Hematopoietic multipotent progenitor cell treated with erythropoietin and hydrocortisone succinate and interleukin-3 and kit ligand, for 6 days (in vitro differentiated cells): ENCODE measurements around the gene ZNF195.
"Not testable (repeated sequence)": the region's sequence is repeated elsewhere in the genome, so short reads cannot be mapped to it uniquely, and the experiment has no call there.

ENCODE experiments used
- DNase-seq: peaks from one replicate; pipeline ENCODE4 v3.0.0-alpha.2; 2015

ZNF195 gene

DNA sequence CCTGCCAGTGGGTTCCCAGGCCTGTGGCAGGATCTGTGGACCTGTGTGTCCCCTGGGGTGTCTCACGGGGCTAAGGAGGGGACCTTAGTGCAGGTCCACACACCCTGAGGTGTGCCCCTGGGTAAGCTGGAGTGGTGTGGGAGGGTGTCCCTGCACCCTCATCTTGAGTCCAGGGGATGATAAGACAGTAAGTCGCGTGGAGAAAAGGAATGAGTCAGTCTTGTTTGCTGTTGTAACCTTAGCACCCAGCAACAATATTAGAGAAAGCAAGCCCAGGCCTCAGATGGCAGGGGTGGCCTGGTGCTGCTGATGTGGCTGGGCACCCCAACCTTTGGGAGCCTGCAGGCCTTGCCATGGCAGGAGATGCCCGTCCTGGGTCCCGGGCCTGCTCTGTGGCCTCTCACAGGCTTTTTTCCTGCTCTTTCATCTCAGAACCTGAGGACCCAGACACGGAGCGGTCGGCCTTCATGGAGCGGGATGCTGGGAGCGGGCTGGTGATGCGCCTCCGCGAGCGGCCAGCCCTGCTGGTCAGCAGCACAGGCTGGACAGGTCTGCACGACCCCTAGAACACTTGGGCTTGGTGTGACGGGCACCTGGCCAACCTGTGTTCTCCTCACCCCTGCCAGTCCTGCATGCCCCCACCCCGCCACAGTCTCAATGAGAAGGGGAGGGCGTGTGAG, 23.4 kb upstream of the ZNF195 start:
- DNase-seq: not testable (repeated sequence)

DNA sequence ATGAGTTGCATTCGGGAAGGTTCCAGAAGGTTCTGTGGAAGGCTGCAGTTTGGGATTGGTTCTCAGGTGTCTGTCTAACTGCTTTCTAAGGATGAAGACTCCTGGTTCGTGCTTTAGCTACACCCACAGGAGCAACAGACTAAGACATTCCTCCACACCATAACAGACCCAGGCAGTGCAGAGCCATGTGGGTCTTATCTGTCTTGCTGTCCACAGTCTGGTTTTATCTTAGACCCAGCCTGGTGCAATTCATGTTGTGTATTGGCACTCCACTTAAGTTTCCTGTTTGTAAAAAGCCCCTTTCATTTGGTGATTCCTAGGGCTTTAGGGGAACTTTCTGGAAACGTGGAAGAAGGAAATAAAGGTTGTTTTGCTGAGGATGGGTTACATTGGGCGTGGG, 22.1 kb upstream of the ZNF195 start:
- peak; percentile 77 for DNase-seq

DNA sequence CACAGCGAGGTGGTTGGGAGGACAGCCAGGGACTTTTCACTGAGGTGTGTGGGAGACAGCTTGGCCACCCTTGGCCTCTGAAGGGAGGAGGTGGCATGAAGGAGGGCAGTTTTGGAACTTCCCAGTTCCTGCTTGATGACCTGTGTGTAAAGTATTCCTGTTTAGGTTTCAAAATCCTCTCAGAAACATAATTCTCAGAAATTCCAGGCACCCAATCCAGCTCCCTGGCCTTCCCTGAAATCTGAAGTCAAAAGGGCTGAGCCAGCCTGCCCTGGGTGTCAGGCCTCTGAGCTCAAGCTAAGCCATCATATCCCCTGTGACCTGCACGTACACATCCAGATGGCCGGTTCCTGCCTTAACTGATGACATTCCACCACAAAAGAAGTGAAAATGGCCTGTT, 19.6 kb upstream of the ZNF195 start:
- DNase-seq: not testable (repeated sequence)

DNA sequence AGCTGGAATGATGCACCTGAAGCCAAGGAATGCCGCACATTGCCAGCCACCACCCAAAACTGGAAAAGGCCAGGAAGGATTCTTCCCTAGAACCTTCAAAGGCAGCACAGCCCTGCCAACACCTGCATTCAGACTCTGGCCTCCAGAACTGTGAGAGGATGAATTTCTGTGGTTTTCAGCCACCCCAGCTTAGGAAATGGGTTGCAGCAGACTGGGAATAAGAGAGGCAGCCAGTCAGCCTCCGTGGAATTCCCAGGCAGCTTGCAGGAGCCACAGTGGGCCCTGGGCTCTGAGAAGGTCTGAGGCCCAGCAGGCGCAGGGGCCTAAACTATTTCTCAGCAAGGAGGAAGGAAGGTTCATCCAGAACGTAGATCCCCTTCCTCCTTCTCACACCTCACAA, 19.2 kb upstream of the ZNF195 start:
- not testable (repeated sequence) for DNase-seq

DNA sequence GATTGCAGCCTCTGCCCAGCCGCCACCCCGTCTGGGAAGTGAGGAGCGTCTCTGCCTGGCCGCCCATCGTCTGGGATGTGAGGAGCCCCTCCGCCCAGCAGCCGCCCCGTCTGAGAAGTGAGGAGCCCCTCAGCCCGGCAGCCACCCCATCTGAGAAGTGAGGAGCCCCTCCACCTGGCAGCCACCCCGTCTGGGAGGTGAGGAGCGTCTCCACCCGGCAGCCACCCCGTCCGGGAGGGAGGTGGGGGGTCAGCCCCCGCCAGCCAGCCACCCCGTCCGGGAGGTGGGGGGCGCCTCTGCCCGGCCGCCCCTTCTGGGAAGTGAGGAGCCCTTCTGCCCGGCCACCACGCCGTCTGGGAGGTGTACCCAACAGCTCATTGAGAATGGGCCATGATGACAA, 18.3 kb upstream of the ZNF195 start:
- DNase-seq: not testable (repeated sequence)

DNA sequence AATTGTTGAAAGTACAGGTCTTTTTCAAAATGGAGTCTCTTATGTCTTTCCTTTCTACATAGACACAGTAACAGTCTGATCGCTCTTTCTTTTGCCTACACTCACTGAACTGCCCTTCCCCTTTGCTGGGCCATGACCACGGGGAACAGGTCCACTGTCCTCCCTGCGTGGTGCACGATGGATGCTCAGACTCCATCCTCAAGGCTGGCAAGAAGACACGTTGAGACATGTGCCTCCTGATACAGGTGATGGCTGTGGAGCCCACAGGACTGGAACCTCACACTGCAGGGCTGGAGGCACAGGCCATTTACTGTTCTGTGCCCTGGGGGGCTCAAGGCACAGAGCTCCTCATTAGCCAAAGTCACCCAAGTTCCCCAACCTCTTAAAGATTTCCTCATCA, 16.5 kb upstream of the ZNF195 start:
- not testable (repeated sequence) for DNase-seq

DNA sequence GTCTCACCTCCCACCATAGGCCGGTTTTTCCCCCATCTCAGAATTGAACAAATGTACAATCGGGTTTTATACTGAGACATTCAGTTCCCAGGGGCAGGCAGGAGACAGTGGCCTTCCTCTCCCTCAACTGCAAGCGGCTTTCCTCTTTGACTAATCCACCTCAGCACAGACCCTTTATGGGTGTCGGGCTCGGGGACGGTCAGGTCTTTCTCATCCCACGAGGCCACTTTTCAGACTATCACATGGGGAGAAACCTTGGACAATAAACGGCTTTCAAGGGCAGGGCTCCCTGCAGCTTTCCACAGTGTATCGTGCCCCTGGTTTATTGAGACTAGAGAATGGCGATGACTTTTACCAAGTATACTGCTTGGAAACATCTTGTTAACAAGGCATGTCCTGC, 16.0 kb upstream of the ZNF195 start:
- not testable (repeated sequence) for DNase-seq

DNA sequence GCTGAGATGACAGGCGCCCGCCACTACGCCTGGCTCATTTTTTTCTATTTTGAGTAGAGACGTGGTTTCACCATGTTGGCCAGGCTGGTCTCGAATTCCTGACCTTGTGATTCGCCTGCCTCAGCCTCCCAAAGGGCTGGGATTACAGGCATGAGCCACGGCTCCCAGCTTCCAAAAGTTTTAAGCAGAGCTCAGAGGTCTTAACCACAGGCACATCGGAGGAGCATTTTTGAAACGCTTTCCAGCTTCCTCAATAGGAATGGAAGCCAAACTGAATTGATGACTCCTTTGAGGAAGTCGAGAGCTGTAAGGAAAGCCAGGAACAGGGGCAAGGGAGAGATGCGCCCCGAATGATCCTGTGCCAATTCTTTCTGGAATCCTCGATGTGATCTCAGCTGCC, 14.5 kb upstream of the ZNF195 start:
- DNase-seq: not testable (repeated sequence)

DNA sequence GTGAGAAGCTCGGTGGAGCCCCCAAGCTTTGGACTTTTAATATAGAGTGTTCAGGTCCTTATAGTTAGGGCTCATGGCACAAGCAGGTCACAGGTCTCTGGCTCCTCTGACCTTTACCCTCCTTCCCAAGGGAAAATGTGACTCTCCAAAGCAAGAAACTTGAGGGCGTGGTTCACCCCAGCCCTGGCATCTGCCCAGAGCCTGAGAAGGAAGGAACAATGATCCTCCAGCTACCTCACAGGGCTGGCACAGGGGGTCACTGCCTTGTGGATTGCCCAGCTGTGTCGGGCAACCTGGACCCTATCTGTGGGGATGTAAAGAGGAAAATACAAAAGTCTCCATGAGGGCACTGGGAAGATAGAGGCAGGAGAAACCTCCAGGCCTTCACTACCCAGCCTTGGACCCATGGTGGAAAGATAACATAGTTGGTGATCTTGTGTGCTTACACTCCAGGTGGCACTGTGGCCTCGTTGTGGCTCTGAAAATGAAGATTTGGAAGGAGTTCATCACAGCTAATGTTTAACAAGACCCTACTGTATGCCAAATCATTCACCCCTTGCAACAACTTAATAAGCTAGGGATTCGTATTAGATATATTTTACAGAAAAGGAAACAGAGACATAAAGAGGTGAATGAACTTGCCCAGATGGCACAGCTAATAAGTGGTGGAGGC, 3.8 kb upstream of the ZNF195 start:
- DNase-seq: peak; percentile 18

DNA sequence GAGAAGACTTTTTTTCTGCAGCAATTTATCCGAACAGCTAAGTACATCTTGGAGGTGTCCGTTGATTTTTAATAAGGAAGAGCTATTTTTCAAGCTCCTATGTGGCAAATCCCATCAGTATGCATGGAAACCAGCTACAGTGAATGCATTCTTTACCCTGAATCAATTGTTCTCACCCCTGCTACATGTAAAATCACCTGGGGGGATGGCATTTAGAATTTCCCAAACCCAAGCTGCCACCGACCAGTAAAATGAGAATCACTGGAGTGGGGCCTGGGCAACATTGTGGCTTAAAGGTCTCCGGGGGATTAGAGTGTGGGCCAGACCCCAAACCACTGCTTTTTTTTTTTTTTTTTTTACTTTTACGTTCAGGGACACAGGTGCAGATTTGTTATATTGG, 2.8 kb upstream of the ZNF195 start:
- DNase-seq: no peak

DNA sequence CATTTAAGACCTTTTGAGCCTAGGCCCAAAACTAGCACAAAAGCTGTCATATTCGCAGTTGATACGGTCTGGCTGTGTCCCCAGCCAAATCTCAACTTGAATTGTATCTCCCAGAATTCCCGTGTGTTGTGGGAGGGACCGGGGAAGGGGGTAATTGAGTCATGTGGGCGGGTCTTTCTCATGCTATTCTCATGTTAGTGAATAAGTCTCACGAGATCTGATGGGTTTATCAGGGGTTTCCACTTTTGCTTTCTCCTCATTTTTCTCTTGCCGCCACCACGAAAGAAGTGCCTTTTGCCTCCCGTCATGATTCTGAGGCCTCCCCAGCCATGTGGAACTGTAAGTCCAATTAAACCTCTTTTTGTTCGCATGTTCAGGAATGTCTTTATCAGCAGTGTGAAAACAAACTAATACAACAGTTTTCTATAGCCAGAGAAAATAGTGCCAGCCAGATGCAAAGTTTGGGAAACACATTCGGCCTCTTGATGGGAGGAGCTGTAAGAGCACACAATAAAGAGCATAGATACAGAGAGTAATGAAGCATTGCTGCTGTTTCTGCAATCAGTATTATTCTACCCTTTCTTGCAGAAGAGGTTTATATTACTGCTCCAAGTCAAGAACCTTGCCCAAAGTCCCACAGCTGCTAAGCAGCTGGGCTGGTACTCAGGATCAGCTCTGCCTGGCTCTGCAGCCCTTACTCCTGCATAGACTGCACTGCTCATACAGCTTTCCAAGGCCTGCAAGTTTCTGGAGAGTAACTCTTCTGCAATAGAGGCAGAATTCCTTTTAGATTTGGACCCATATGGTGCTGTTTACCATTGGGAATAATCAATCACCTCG, 2.0 kb upstream of the ZNF195 start:
- no peak for DNase-seq

DNA sequence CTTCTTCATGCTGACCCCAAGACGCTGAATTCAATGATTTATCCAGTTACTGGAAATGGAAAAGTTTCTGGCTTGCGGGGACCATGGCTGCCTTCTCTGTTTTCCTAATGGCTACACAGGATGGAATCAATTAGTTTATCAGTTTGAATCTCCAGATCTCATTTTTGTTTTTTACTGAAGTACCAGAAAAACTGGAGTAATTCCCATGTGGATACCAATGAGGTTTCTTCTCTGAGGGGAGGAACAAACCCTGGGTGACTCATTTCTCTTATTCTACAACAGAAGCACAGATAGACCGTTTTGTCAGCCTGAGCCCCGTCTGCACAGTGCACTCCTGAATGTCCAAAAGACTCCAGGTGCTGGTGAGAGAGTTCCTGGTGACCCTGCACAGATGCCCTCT, 3.4 kb downstream of the ZNF195 start:
- no peak for DNase-seq

DNA sequence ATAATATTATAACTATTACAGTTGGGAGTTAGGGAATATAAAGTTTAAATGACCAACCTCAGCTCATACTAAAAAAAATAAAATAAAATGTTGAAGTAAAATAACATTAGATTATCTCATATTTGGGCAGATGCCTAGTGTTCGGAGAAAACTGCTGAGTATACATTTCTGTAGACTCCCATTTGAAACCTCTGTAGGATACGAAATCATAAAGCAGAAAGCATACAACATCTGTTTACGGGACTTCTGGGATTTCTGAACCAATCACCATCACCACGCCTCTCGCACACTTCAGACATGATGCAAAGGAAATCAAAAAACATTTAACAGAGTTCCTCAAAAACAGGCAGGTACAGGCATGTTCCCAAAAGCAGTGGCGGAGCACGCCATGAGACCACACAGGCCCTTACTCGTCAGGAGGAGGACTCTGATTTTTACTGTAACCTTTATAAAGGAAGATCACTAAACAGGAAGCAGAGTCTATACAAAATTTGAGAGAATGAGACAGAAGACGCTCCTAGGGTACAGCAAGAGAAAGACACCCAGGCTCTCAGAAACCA, 8.6 kb downstream of the ZNF195 start:
- no peak for DNase-seq

DNA sequence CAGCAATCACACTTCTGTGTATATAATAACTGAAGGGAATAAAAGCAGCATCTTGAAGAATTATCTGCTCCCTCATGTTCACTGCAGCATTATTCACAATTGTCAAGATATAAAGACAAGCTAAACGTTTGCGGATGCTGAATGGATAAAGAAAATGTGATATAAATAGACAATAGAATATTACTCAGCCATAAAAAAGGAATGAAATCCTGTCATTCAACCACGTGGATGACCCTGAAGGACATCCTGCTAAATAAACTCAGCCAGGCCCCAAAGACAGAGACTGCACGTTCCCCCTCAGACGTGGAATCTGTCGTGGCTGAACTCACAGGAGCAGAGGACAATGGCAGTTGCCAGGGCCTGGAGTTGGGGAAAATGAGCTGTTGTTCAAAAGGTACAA, 9.6 kb downstream of the ZNF195 start:
- DNase-seq: no peak

DNA sequence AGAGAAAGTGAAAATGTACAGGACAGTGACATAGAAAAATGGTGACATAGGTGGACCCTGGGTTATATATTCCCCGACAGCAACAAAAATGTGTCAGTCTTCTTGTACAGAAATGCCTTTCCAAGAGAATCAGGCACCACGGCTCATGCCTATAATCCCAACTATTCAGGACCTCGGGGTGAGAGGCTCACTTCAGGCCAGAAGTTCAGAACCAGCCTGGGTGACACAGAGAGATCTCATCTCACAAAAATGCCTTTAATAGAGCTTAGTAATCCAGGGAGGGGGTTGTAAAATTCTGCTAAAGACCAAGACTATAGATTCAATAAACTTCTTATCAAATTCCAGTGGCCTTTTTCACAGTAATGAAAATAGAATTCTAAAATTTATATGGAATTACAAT, 10.7 kb downstream of the ZNF195 start:
- no peak for DNase-seq

DNA sequence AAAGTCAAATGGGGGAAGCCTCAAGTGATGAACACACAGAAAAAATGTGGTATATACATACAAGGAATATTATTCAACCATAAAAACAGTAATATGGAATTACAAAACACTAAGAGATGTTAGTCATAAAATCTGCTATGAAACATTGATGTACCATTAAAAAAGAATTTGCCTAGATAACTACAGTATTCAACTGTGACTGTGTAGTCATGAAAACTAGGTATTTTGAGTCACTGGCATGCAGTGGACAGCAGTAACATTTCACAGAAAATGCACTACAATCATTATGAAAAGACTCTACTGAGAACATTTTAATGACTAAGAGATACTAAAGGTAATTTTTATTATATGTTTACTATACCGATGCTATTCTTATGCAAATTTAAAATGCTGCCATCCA, 11.7 kb downstream of the ZNF195 start:
- DNase-seq: no peak

DNA sequence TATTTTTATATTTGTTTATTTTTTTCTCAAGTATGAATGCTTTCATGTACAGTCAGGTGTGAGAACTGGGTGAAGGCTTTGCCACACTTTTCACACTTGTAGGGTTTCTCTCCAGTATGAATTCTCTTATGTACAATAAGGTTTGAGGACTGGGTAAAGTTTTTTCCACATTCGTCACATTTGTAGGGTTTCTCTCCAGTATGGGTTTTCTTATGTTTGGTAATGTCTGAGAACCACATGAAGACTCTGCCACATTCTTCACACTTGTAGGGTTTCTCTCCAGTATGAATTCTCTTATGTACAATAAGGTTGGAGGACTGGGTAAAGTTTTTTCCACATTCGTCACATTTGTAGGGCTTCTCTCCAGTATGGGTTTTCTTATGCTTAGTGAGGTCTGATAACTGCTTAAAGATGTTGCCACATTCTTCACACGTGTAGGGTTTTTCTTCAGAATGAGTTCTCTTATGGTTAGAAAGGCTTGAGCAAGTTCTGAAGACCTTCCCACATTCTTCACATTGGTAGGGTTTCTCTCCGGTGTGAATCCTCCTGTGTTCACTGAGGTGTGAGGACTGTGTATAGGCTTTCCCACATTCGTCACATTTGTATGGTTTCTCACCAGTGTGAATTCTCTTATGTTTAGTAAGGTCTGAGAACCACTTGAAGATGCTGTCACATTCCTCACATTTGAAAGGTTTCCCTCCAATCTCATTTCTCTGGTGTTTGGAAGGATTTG, 19.7 kb downstream of the ZNF195 start:
- peak; percentile 14 for DNase-seq

DNA sequence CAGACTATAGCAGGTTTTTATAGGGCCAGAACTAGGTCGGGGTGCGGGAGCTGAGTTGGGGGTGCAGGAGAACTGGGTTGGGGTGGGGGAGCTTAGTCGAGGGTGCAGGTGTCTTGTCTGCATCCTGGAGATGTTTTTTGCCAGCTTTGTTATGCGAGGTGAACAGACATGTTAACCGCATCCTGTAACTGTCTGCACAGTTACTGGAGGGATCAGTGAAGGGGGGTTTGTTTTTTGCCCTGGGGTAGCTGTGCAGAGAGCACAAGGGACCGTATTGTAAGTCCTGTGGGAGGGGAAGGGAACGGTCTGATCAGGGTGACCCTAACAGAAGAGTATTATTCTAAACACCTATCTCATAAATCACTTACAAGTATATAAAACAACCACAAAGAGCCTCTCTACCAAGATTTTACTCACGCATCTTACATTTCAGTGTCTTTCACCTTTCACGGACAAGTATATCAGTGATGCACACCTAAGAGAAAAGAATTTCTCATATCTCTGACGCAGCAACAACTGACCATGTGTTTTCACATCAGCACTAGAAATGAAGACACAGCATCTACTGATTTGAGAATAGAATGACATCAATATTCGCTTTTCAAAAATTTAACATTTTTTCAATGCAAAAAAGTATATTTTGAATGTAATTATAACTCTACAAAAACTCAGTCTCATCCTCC, 20.8 kb downstream of the ZNF195 start:
- no peak for DNase-seq

DNA sequence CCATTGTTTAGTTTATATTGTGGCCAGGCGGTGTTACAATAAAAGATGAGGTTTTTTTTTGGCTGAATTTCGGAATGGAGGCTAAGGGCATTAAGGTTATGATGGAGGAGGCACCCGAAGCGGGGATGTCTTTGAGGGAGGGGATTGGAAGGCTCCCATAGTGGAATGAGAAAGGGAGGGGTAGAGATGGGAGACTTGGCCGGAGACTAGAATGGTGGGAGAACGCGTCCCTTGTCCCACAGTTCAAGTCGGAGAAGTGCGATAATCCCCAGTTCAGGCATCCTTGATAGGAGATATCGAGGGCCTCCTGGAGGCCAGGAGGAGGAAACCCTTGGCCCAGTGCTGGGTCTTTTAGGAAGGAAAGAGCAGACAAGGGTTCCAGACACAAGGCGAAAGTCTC, 21.6 kb downstream of the ZNF195 start:
- no peak for DNase-seq

DNA sequence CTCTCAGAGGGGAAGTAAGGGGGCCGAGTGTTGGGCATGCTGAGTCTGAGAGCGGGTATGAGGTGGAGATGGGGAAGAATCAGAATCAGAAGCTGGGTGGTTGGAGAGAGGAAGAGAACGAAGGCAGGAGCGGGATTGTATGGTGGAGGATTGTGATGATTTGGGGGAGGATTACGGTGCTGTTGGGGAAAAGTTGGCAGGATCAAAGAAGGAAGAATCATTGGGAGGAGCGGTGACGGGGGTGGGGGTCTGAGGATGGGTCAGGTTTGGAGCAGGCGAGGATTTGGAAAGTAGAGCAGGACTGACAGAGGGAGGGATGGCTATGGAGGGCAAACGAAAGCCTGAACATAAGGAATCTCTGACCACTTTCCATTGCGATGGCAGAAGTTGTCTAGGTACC, 22.1 kb downstream of the ZNF195 start:
- DNase-seq: no peak

DNA sequence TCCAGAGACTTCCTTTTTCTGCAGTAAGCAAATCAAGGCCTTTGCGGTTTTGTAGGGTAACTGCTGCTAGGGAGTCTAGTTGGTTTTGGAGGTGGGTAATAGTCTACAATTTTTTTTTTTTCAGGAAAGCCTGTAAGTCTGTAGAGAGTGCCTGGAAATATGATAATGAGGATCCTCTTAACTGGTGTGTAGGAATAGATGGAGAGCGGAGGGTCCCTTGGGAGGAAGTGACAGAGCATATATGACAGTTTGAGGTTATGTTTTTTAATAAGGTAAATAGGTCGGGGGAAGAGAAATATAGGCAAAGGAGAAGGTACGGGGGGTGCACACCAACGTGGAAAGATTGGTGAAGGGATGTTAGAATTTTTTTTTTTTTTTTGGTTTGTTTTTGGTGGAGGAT, 25.9 kb downstream of the ZNF195 start:
- no peak for DNase-seq

DNA sequence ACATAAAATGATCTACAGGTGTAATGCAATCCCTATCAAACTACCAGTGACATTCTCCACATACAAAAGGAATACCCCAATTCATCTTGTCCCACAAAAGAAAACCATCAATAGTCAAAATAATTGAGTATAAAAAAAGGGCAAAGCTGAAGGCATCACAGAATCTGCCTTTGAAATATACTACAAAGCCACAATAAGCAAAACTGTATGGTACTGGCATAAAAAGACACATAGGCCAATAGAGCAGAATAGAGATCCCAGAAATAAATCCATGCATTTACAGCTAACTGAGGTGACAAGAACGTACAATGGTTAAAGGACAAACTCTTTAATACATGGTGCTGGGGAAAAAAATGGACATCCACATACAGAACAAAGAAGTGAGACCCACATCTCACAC, 31.8 kb downstream of the ZNF195 start:
- no peak for DNase-seq
